Hematopoietic multipotent progenitor cell treated with erythropoietin and hydrocortisone succinate and interleukin-3 and kit ligand, for 8 days (in vitro differentiated cells): ENCODE data around the gene GDPD2.

ENCODE experiments used
- DNase-seq: peaks from one replicate; pipeline ENCODE4 v3.0.0-alpha.2; 2015

The GDPD2 gene

DNA sequence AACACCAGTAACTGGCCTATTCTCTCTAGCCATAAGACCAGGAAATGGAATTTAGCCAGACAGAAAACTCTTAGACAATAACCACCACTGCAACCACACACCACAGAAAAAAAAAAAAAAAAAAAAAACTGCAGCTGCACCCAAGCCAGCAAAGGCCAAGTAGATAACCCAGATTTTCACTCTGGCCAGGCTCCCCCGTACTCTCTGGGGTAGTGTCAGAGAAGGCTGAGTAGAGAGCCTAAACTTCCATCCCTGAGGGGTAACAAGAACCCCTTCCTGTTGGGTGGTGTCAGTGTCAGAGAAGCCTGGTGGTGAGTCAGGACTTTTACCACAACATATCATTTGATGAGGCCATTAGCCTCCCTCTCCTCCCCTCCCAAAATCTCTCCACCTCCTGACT is 15.9 kb downstream of the GDPD2 start:
- peak; percentile 3 for DNase-seq

DNA sequence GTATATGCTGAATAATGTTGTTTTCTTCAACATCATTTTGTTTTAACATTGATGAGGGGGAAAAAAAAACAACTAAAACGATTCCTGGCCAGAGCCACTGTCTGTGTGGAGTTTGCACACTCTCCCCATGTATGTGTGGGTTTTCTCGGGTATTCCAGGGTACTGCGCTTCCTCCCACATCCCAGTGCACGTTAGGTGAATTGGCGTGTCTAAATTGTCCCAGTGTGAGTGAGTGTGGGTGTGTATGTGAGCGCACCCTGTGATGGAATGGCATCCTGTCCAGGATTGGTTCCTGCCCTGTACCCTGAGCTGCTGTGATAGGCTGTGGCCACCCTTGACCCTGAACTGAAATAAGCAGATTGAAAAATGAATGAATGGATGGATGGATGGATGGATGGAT is 19.1 kb downstream of the GDPD2 start:
- DNase-seq, result no peak

GRCh38 chrX:70444326-70444945 is 21.3 kb downstream of the GDPD2 start, which contains the start of gene DLG3:
TSS of gene DLG3 (plus strand) at chrX:70444835. CDS start at chrX:70445202, 367 bp downstream.
- DNase-seq, result no peak

DNA sequence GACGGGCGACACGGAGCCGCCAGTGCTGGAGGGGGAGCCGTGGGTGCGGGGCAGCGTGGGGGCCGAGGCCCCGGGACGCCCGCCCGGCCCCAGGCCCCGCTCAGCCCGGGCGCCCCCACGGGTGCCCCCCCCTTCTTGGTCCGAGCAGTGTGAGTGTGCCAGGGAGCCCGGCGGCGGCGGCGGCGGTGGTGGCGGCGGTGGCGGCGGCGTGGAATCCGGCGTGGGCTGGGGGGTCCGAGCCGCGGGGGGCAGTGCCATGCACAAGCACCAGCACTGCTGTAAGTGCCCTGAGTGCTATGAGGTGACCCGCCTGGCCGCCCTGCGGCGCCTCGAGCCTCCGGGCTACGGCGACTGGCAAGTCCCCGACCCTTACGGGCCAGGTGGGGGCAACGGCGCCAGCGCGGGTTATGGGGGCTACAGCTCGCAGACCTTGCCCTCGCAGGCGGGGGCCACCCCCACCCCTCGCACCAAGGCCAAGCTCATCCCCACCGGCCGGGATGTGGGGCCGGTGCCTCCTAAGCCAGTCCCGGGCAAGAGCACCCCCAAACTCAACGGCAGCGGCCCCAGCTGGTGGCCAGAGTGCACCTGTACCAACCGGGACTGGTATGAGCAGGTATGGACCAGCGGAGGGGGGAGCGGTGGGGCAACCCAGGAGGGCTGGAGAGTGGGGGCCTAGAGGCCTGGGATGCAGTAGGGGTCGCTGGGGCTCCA is 22.0 kb downstream of the GDPD2 start:
- DNase-seq, result no peak

DNA sequence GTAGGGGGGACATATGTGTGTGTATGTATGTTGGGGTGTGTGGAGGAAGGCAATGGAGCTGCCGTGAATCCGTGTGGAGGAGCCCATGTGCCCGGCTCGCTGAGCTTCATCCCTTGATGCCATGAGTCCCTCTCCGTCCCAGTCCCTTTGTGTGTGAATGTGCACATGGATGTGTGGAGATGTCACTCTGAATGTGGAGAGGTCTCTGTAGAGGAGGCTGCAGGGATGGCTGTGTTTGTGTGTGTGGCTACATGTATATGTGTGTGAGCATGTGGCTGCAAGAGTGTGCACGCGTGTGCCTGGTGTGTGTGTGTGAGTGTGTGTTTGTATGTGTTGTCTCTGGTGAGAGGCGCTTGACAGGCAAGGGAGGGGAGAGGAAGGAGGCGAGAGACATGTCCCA is 22.8 kb downstream of the GDPD2 start:
- no peak for DNase-seq

- DNase-seq, result no peak
Measured at GRCh38 chrX:70446380-70447350, 23.6 kb downstream of the GDPD2 start.

- no peak for DNase-seq
Measured at GRCh38 chrX:70449457-70449966, 26.4 kb downstream of the GDPD2 start.

GRCh38 chrX:70452143-70452733 is 29.1 kb downstream of the GDPD2 start:
- peak; percentile 61 for DNase-seq

- no peak for DNase-seq
Measured at GRCh38 chrX:70453024-70453618, 30.0 kb downstream of the GDPD2 start.

- DNase-seq, result peak; percentile 48
Measured at GRCh38 chrX:70454441-70455365, 31.6 kb downstream of the GDPD2 start.

DNA sequence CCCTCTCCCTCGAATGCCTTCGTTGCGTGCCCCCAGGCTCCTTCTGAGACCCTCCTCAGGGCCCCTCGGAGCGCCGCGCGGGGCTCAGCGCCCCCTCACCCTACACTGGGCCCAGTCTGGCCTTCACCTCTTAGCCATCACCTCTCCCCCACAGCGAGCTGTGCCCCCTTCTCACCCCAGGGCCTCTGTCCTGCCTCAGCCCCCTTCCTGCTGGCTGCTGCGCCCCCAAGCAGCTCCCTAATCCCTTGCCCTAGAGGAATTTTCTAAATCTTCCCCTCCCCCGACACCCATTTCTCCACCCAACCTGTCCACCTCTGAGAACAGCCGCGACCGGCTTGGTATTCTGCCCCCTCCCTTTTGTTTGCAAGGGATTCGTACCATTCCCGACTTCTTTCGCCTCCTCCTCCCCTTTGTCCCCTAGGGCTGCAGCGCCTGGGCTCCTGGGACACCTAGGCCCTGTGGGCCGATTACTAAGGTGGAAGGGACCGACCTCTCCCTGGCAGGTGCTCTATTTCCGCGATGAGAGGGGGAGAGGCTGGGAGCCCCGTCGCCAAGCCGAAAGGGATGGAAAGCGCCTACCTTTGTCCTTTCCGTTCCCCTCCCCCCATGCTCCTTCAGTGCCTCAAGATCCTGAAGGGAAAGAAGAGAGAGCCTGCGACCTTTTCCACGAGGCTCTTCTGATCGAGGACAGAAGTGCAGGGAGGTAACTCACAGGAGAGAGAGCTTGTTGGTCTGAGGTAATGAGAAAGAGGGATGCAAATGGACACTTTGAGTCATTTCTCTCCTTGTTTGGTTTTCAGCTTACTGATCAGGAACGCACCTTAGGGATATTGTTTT is 32.5 kb downstream of the GDPD2 start:
- DNase-seq, result no peak

DNA sequence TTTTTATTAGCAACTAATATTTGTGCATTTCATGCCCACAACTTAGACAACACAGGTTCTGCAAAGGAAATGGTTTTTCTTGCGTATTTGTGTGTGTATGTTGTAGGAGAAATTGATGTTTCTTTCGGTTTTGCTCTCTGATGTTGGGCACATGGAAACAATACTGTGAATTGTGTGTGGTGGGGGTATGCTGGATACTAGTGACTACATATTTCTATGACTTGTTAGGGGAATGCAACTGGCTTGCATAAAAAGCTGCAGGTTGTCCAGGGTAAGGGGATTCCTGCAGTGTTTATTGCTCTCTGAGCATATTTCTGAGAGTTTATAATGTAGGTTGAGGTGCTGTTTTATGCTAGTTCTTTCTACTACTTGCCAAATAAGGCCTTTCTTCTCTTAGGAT is 33.1 kb downstream of the GDPD2 start:
- DNase-seq, result no peak

GRCh38 chrX:70461026-70461425 is 37.9 kb downstream of the GDPD2 start:
- DNase-seq, result no peak

GRCh38 chrX:70464051-70464450 is 40.9 kb downstream of the GDPD2 start:
- DNase-seq, result no peak

DNA sequence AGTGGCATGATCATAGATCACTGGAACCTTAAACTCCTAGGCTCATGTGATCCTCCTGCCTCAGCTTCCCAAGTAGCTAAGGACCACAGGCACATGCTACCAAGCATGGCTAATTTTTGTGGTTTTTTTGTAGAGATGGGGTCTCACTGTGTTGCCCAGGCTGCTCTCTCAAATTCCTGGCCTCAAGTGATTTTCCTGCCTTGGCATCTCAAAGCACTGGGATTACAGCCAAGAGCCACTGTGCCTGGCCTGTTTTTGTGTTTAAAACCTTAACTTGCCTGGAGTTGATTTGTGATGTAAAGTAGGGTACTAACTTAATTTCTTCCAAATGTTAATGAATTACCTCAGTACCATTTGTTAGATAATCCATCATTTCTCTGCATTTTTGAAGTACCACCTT is 43.9 kb downstream of the GDPD2 start:
- no peak for DNase-seq

GRCh38 chrX:70468709-70469108 is 45.6 kb downstream of the GDPD2 start:
- no peak for DNase-seq

DNA sequence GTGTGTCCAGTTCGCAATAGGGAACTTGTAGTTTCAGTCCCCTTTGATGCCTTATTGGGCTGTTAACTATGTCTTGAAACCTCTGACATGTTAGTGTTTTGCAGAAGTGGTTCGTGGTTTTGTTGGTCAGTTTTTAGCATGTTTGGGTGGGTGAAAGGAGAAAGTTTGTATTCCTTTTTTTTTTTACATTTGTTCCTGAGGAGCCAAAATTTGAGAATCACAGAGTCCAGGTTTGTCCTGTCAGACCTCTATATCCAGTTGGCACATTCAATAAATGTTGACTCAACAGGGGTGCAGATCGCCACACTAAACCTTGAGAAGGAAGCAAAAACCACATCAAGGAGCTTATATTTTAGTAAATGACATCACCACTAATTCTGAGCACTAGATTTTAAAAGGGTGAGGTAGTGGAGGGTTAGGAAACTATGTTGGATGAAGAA is 47.8 kb downstream of the GDPD2 start:
- DNase-seq, result no peak

- DNase-seq, result no peak
Measured at GRCh38 chrX:70476166-70476933, 53.2 kb downstream of the GDPD2 start.

DNA sequence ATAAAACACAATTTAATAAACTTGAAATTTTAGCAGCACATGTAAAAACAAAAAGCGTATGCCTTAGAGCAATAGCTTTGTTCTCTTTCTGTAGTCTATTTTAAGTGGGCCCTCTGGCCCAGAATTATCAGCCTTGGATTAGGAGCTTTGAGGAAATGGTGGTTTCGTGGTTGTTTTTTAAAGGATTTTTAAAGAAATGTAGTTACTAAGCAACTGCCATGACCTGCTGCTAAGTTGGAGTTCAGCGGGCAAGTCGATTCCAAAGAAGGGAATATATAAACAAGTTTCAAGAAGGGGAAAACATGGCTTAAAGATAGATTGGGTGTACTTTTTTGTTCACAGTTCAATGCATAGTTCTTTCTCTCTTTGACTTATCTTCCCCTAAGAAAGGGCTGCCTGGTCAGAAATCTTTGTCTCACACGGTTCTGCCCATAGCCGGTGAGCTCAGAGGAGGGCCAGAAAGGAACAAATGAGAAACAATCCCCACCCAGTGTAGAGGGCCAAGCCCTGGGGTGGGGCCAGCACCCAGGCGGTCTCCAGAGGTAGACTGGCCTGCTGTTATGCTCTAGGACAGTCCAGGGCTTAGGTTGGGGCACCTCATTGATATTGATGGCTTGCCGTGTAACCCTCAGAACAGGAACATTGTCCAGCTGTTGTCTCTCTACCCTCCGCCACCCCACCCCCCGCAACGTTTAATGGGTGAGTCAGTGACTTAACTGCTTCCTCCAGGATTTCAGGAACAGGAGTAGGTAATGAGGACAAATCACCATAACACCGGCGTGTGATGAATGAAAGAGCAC is 54.0 kb downstream of the GDPD2 start:
- DNase-seq, result no peak
